ENCODE data around the gene FLYWCH2.

- TF ChIP-seq CTCF (IDR thresholded peaks at IDR 0.05) (no peak), POLR2A (IDR thresholded peaks at IDR 0.05) (no peak)
Measured at GRCh38 chr16:2915196-2915929, 32.3 kb downstream of the FLYWCH2 start.

Data from testis (tissue), 2 donors.